Thyroid gland (tissue), 4 donors: Measurements from ENCODE around the gene PIP4K2A.

ENCODE experiments used
- CTCF ChIP-seq, 6 experiments: fragments of 200-600 bp in 3 of 6; fragments of 450-650 bp in 3 of 6; sonication (generic) in 3 of 6; IDR thresholded peaks; one replicate each; pipeline ENCODE4 v1.5.1; 2016 to 2019; ENCODE audit warnings: antibody characterized with exemption in 6 of 6, mild to moderate bottlenecking in 2 of 6, inconsistent platforms in 1 of 6, moderate library complexity in 1 of 6
- POLR2A ChIP-seq, 2 donors: fragments of 450-650 bp; IDR thresholded peaks; one replicate each; pipeline ENCODE4 v1.6.1; 2017; ENCODE audit warnings: antibody characterized with exemption in 2 of 2, mild to moderate bottlenecking in 2 of 2, moderate library complexity in 1 of 2

- TF ChIP-seq POLR2A (IDR thresholded peaks at IDR 0.05) (no peak), CTCF (IDR thresholded peaks at IDR 0.05) (no peak)
These were observed 37.0 kb downstream of the PIP4K2A start for GRCh38 chr10:22677333-22677732.
